Breast epithelium (tissue), 4 donors: ENCODE measurements around the gene INSIG1. TPM values are rescaled to one million over a fixed set of nuclear protein-coding genes. Genes with fewer than 3 reads are reported as not detected.

Experiments
- DNase-seq, 2 donors: peaks; one replicate each; pipeline ENCODE4 v3.0.0-alpha.2; 2019; ENCODE audit warnings: low spot score in 2 of 2
- H3K27ac ChIP-seq, 2 donors: fragments of 200-600 bp; sonication (generic) in 1 of 2; one replicate each; pipeline ENCODE4 v1.5.1; 2016 to 2019; ENCODE audit warnings: mild to moderate bottlenecking in 1 of 2
- H3K27me3 ChIP-seq, 2 donors: fragments of 200-600 bp; sonication (generic) in 1 of 2; one replicate each; pipeline versions ENCODE4 v1.5.1 to v1.6.0; 2017 to 2019; ENCODE audit warnings: control low read depth in 1 of 2, mild to moderate bottlenecking in 1 of 2
- H3K36me3 ChIP-seq: fragments of 200-600 bp; one replicate; pipeline ENCODE4 v1.5.1; 2019
- H3K4me1 ChIP-seq, 2 donors: fragments of 200-600 bp; sonication (generic); one replicate each; pipeline ENCODE4 v1.5.1; 2016 to 2019; ENCODE audit warnings: control low read depth in 1 of 2
- H3K4me3 ChIP-seq, 3 donors: fragments of 200-600 bp; sonication (generic); 1 replicate in 2 of 3; 2 replicates in 1 of 3; pipeline ENCODE4 v1.5.1; 2016 to 2019; ENCODE audit warnings: mild to moderate bottlenecking in 3 of 3, moderate library complexity in 2 of 3
- H3K9me3 ChIP-seq, 2 donors: fragments of 200-600 bp; sonication (generic) in 1 of 2; one replicate each; pipeline ENCODE4 v1.5.1; 2016 to 2019; ENCODE audit warnings: control low read depth in 1 of 2
- CTCF ChIP-seq, 3 donors: fragments of 450-650 bp; IDR thresholded peaks; one replicate each; pipeline ENCODE4 v1.5.1; 2016 to 2017; ENCODE audit warnings: antibody characterized with exemption in 3 of 3, mild to moderate bottlenecking in 3 of 3, moderate library complexity in 3 of 3
- POLR2A ChIP-seq: fragments of 450-650 bp; IDR thresholded peaks from one replicate; pipeline ENCODE4 v1.6.1; 2016; ENCODE audit warnings: antibody characterized with exemption, mild to moderate bottlenecking, moderate library complexity
- POLR2AphosphoS5 ChIP-seq, 3 donors: sonication (generic); formaldehyde crosslinking; IDR thresholded peaks; one replicate each; pipeline ENCODE4 v1.6.1; 2017; ENCODE audit warnings: antibody characterized with exemption in 3 of 3
- intact Hi-C: fragments of 100-400 bp; cut with DNase I; formaldehyde crosslinking; loops from one replicate; pipeline ENCODE4 v1.15.1; 2023; ENCODE audit warnings: low total_unique reads
- total RNA-seq, 3 donors: library from RNA; depleted of rRNA; stranded (reverse); fragments of >200 nt; gene quantifications; one replicate each; pipeline ENCODE4 v1.1.0, GENCODE V29; 2016

INSIG1 gene
- total RNA-seq, 3 donors from 2014 or later, result 37.0 to 89.6 (median 66.0) TPM

DNA sequence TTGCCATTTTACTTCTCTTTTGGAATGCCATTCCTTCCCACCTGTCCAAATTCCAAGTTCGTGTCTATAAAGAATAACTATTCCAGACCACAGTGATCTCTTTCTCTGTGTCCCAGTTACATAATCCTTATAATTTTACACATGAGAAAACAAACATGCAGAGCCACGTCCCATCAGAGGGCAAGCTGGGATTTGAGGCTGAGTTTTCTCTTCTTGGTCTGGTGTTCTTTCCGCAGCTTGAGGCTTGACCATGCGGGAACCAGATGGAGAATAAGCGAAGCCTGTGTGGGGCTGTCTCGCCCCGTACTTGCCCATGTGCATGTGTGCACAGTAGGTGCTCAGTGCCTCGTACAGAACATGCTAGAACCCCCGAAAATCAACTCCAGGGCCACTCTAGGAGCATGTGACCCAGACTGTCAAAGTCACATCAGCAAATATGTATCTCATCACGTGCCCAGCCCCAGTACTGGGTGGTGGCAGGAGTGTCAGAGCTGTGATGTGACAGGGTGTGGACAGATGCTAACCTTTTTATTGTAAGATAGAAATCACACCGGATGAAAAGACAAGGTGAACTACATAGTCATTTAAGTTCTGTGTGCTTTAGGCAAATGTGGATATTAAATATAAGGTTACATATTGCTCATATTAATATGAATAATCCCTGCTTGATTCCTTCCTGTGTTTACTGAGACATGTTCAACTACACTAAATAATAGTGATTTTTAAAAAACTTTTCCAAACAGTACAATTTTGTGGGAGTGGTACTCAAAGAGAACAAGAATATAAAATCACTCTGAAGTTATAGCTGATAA, 3.2 kb downstream of the INSIG1 start:
- intact Hi-C loops, result loop anchor here (5.0 kb wide), 1 partner anchor 89 kb away; no protein-coding TSS in a partner anchor
- TF ChIP-seq POLR2AphosphoS5 (IDR thresholded peaks at IDR 0.05) (no peak), CTCF (IDR thresholded peaks at IDR 0.05) (no peak), POLR2A (no peak)
- H3K27ac ChIP-seq, result no peak overlapping the region
- no peaks in the 10 kb centered on the region for H3K27me3 ChIP-seq
- no peaks in the 10 kb centered on the region for H3K36me3 ChIP-seq
- H3K4me1 ChIP-seq, result peaks cover 0 to 11% of the 10 kb centered on the region in 2 donors
- DNase-seq, result no peak
- no peaks in the 10 kb centered on the region for H3K9me3 ChIP-seq
- H3K4me3 ChIP-seq, result peak overlapping the region in 1 of 3 donors; percentile 1

DNA sequence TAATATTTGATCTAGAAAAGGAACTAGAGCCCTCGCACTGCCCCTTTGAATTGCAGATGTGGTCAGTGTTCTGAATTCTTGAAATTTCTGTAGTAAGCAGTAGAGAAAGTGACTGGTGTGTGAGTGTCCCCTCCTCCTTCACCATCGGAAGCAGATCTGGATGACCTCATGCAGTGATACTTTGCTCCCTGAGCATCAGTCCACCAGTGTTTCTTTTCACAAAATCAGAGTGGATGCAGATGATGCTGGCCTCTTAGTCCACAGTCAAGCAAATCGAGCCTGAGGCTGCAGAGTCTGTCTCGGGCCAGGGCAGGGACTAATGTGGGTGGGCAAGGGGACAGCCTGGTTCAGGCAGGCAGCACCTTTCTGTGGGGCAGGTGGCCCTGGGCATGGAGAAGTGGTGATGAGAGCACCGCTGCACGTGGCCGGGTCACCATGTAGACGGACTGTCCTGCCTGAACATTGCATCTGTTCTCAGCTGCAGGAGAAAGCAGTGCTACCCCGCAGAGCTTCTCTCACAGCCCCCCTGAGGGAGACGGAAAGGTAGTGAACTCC, 5.4 kb downstream of the INSIG1 start:
- Histone ChIP-seq H3K27ac (no peak overlapping the region), H3K27me3 (no peaks in the 10 kb centered on the region), H3K4me3 (no peak overlapping the region), H3K4me1 (peaks cover 0 to 11% of the 10 kb centered on the region in 2 donors), H3K9me3 (no peaks in the 10 kb centered on the region), H3K36me3 (no peaks in the 10 kb centered on the region)
- DNase-seq, result no peak
- no peak for TF ChIP-seq POLR2A
- TF ChIP-seq CTCF (IDR thresholded peaks at IDR 0.05), result no peak
- no peak for TF ChIP-seq POLR2AphosphoS5 (IDR thresholded peaks at IDR 0.05)
- intact Hi-C loops, result loop anchor here (5.0 kb wide), 1 partner anchor 91 kb away; no protein-coding TSS in a partner anchor

DNA sequence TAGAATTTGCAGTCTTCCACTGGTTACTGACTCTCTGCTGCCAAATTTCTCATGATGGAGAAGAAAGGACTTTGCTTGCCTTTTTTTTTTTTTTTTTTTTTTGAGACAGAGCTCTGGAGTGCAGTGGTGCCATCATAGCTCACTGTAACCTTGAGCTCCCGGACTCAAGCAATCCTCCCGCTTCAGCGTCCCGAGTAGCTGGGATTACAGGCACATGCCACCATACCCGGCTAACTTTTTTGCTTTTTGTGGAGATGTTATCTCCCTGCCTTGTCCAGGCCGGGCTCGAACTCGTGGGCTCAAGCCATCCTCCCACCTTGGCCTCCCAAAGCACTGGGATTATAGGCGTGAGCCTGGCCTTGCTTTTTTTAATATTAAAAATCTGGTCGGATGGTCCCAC, 6.2 kb downstream of the INSIG1 start:
- intact Hi-C loops, result loop anchor here (5.0 kb wide), 1 partner anchor 92 kb away; no protein-coding TSS in a partner anchor
- TF ChIP-seq POLR2AphosphoS5 (IDR thresholded peaks at IDR 0.05), result no peak
- no peak for TF ChIP-seq CTCF (IDR thresholded peaks at IDR 0.05)
- TF ChIP-seq POLR2A, result no peak
- Histone ChIP-seq H3K4me3 (no peak overlapping the region), H3K27me3 (no peaks in the 10 kb centered on the region), H3K27ac (no peak overlapping the region), H3K4me1 (peaks cover 0 to 6% of the 10 kb centered on the region in 2 donors), H3K36me3 (no peaks in the 10 kb centered on the region), H3K9me3 (no peaks in the 10 kb centered on the region)
- no peak for DNase-seq

DNA sequence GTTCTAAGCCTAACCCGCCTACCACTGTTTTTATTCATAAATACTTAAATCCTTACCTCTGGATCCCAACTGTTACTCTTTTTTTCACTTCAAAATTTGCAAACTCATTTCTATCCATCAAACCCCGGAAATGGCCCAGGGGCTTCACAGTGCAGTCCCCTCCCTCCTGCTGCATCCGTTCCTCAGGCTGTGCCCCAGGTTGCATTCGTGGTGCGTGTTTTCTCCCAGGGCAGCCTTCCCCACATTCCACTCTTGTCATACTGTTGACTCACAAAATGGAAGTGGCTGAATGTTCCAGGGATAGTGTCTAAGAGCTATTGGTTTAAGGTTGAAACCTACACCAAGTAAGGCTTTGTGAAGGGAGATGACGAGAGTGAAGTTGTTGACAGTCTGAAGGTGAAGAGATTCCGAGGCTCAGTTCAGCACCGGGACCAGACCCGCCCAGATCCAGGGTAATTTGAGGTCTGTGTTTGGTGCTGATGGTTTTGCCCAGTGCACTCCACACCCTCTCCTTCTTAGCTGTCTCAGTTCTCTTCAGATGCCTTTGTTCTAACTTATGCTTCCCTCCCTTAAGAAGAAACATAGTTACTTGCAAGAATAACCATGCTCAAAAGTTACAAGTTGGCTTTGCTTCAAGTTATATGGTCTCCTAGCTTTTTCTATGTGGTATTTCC, 7.7 kb downstream of the INSIG1 start:
- Histone ChIP-seq H3K36me3 (no peaks in the 10 kb centered on the region), H3K9me3 (no peaks in the 10 kb centered on the region)

More for the DNA sequence above, 7.7 kb downstream of the INSIG1 start:
- Histone ChIP-seq H3K4me1 (no peaks in the 10 kb centered on the region), H3K27ac (no peak overlapping the region), H3K27me3 (no peaks in the 10 kb centered on the region), H3K4me3 (no peak overlapping the region)
- DNase-seq, result no peak
- no peak for TF ChIP-seq POLR2A
- TF ChIP-seq POLR2AphosphoS5 (IDR thresholded peaks at IDR 0.05), result no peak
- TF ChIP-seq CTCF (IDR thresholded peaks at IDR 0.05), result no peak
- intact Hi-C loops, result no loop called here
